Activated T-helper 1 cell treated with anti-CD3 and anti-CD28 coated beads, Interleukin-2, amount 50 U/mL, for 16 hours (primary cell): ENCODE results near the gene IFT81.
A peak's percentile ranks its signal among the peaks of the same experiment; 100 is the strongest.
"Not testable (repeated sequence)": the region's sequence is repeated elsewhere in the genome, so short reads cannot be mapped to it uniquely, and the experiment has no call there.

Source experiments
- DNase-seq, 2 donors: peaks; one replicate each; pipeline ENCODE4 v3.0.0-alpha.2; 2020; ENCODE audit warnings: low read depth in 1 of 2, low spot score in 1 of 2

Gene IFT81, protein sequence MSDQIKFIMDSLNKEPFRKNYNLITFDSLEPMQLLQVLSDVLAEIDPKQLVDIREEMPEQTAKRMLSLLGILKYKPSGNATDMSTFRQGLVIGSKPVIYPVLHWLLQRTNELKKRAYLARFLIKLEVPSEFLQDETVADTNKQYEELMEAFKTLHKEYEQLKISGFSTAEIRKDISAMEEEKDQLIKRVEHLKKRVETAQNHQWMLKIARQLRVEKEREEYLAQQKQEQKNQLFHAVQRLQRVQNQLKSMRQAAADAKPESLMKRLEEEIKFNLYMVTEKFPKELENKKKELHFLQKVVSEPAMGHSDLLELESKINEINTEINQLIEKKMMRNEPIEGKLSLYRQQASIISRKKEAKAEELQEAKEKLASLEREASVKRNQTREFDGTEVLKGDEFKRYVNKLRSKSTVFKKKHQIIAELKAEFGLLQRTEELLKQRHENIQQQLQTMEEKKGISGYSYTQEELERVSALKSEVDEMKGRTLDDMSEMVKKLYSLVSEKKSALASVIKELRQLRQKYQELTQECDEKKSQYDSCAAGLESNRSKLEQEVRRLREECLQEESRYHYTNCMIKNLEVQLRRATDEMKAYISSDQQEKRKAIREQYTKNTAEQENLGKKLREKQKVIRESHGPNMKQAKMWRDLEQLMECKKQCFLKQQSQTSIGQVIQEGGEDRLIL

DNA sequence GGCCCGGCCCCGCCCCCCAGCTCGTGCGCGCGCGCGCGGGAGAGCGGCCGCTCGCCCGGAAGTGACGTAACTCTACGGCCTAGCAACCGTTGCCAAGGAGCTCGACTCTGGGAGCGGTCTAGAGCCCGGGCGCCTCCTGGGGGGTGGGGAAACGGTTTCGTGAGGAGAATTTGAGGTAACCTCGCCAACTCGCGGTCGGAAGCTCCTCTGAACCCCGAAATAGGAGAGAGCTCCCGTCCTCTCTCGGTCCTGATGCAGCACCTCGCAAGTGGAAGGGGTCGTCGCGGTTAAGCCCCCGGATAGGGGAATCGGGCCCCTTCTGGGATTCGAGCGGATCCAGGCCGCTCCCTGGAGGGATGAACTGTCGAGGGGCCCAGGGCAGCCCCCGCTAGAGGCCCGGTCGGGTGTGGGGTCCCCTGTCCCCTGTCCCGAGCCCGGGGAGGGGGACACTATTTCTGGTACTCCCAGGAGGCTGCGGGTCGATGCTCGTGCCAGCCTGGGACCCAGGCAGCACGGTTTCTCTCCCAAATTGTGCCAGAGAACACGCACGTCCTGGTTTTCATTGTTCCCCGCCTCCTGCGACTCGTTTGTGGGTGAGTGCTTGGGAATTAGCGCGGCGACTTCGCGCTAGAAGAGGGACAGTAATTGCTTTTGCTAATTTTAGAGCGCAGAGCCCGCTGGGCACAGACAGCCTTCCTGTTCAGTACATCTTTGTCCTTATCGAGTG, at the start of gene IFT81:
IFT81 (plus strand) TSS at position 89 of the 727 bp plus-strand sequence. CDS start 3,024 bp downstream, outside the sequence.
- peak; percentile 95 to 96 for DNase-seq

DNA sequence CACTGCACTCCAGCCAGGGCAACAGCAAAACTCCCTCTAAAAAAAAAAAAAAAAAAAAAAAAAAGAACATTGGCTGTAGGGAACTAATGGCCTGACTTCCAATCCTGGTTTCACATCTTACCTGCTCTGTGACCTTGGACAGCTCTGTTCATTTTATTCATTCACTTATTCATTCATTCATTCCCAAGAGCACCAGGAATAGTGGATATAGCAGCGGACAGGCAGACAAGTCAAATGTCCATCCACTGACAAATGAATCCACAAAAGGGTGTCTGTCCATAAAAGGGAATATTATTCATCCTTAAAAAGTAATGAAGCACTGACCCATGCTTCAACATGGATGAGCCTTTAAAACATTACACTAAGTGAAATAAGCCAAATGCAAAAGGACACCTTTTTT, 48.3 kb upstream of the IFT81 start:
- DNase-seq: no peak

DNA sequence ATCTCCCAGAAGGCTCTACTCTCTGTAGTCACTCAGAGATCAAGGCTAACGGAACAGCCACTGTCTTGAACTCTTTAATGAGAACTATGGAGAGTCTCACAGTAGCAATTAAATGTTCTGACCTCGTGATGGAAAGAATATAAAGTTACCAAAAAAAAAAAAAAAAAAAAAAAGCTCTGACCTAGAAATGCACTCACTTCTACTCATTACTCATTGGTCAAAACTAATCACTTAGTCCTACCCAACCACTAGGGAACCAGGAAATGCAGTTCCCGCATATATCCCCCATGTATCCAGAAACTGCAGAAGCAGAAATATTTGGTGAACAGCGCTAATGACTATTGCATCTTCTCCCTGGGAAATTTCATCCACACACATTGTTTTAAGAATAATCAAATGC, 46.4 kb upstream of the IFT81 start:
- no peak for DNase-seq

DNA sequence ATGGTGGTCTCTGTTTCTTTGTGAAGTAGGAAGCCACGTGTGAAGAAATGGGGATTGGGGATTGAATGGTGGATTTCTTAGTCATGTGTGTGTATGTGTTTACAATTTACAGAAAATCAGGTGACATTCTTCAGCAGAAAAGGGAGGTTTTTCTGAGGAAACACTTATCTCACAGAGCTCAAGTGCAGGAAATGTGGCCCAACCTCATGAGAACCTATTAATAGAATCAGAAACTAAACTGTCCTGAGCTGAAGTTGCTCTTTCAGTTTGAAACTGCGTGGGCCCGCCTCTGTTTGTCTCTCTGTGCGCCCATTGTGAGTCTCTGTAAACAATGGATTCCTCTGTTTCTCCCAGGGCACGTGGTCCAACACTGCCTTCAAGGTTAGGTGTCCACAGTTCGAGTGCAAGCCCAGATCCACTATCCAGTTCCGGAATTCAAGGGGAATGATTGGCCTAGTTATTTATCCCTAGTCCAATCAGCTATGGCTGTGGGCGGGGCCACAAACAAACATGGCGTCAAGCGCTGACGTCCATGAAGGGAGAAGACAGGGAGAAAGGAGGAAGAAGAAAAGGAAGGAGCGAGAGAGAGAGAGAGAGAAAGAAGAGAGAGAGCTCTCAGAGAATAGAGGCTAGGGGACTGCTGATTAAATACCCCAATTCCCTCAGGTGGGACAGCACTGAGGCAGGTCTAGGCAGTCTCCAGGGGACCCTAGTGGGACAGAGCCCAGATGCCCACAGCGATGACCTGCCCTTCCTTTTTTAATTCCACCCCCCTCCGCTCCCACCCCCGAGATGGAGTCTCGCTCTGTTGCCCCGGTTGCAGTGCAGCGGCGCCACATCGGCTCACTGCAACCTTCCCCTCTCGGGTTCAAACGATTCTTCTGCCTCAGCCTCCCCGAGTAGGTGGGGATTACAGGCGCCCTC, 44.4 kb upstream of the IFT81 start:
- DNase-seq: peak; percentile 42

DNA sequence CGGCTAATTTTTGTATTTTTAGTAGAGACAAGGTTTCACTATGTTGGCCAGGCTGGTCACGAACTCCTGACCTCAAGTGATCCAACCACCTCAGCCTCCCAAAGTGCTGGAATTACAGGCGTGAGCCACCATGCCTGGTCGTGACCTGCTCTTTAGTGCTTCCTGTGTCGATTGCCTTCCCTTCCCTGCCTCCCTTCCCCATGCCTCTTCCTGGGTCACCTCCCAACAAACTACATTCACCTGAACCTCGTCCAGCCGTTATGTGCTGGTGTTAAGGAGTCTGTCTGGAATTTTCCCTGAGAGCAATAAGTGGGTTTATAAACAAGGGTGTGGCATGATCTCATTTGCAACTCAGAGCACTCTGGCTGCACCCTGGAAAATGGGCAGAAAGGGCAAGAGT, 43.7 kb upstream of the IFT81 start:
- no peak for DNase-seq

DNA sequence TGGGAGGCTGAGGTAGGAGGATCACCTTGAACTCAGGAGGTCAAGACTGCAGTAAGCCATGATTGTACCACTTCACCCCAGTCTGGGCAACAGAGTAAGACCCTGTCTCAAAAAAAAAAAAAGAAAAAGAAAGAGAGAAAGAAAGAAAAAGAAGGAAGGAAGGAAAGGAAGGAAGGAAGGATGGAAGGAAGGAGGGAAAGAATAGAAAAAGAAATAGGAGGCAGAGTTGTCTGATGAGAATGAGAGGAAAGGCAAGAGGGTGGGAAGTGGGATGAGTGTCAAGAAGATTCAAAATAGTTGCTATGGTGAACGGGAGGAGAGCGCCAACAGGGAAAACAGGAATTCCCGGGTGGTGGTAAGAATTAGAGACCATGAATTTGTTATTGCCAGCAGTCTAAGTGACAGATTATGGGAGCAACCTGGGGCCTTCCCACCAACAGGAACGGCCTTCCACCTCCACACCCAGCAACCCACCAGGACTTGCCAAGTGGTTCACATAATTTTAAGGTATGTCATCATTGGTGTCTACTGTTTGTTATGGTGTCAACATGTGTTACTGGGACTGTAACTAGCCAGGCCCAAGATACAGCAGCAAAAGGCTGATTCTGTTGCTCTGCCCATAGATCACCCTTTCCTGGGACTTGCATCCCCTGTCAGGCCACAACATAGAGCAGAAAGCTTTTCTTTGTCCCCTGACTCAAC, 39.7 kb upstream of the IFT81 start:
- no peak for DNase-seq

DNA sequence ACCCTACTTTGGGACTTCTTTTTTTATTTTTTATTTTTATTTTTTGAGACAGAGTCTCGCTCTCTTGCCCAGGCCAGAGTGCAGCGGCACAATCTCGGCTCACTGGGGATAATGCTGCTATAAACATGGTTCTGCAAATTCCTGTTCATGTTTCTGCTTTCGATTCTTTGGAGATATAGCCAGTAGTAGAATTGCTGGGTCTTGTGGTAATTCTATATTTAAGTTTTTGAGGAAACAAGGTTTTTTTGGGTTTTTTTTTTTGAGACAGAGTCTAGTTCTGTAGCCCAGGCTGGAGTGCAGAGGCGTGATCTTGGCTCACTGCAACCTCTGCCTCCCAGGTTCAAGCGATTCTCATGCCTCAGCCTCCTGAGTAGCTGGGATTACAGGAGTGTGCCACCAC, 35.9 kb upstream of the IFT81 start:
- not testable (repeated sequence) for DNase-seq

DNA sequence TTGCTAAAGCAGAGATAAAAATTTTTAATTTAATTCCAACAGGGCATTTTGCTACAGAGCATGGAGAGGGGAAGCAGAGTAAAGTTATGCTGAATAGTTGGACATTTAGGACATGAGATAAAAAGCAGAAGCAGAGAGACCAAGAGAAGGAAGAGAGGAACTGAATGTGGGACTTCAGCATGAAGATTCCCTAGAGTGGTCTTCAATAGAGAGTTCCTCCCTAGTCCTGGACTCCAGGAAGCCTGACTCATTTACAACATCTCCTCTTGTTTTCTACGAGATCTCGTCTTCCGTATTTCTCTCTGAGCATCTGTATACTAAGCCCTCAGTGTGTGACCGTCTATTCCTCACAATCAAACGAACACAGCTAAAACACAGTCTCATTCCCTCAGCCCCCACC, 35.2 kb upstream of the IFT81 start:
- DNase-seq: no peak

DNA sequence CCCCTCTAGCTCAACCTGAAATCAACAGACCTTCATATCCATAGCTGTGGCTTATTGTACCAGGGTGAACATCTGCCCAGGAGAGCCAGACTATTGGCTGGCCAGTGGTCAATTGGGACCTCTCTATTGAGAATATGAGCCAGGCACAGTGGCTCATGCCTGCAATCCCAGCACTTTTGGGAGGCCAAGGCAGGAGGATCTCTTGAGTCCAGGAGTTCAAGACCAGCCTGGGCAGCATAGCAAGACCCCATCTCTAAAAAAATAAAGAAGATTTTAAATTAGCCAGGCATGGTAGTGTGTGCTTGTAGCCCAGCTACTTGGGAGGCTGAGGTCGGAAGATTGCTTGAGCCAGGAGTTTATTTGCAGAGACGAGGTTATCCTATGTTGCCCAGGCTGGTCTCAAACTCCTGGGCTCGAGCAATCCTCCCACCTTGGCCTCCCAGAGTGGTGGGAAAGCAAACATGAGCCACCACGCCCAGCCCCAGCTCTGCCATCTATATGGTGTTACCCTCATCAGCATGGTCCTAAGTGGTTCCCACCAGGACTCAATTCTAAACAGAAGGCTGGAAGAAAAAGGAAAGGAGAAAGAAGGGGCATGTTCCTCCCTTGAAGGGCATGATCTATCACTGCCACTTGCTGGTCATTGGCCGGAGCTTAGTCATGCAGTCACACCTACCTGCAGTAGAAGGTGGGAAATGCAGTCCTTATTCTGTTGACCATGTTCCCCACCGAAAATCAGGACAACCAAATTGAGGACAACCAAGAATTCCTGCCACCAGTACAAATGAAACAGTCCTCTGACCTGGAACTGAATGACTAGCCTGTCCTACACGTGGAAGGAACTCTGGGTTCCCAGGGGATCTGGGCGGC, 33.7 kb upstream of the IFT81 start:
- no peak for DNase-seq

DNA sequence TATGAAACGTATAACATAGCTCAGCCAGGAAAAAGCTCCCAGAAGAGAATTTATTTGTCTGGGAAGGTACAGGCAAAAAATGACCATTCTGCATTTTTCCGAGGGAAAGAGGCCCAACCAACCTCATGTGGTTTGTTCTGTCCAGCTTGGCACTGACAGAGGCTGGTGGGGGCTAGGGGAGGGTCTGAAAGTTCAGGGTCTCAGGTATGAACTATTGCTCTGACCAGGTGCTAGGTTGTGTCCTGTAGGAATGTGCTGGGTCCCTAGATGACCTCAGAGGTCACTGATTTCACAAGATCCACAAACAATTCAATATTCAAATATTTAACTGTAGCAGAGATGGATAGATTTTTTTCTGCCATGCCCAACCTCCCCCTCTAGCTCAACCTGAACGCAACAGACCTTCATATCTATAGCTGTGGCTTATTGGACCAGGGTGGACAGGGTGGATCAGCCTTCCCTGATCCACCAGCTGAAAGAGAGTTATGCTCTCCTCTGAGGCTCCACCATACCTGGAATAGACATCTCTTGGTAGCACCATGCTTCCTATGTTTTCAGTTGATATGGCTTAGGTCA, 32.9 kb upstream of the IFT81 start:
- no peak for DNase-seq

DNA sequence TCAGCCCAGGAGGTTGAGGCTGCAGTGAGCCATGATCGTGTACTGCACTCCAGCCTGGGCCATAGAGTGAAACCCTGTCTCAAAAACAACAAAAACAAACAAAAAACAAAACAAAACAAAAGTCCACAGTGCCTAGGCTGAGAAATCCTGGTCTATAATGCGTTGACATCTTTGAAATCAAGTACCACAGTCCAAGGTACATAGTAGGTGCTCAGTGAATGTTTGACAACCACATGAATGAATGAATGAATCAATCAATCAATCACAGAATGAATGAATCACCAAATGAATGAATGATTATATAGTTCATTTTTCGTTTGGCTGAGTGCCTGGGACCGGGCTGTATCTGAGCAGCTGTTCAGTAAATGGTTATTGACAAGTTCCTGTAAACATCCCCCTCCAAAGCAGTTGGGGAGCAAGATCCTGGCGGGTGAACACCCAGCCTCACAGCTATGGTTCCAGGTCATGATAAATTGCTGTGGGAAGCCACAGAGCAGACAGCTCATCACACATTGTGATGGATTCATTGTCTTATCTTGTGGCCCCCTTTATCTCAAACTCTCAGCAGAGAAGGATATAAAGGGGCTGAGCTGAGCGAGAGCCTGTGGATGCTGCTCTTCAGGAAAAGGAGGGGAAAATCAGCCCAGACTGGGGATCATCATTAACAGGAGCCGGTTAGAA, 30.4 kb upstream of the IFT81 start:
- no peak for DNase-seq

DNA sequence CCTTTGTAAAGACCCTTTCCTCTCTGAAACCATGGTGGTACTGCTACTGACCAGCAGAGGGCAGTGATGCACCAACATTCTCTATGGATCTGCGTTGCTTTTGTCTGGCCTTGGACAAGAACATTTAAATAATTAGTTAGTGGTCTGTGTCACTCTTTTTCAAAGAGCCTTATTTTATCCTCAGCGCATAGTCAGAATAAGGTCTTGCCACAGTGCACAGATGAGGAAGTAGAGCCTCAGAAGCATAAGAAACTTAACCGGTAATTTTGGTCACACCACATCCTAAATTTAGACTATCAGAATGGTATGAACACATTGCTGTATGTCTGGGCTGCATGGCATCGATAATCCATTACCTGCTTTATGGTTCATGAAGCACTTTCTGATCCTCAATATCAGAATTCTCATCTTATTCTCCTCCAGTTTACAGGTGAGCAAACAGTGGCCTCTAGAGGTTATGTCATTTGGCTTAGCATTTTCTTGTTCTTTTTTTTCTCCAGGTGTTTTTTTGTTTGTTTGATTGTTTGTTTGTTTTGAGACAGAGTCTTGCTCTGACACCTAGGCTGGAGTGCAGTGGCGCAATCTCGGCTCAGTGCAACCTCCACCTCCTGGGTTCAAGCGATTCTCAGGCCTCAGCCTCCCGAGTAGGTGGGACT, 23.7 kb upstream of the IFT81 start:
- DNase-seq: peak; percentile 15 to 22

DNA sequence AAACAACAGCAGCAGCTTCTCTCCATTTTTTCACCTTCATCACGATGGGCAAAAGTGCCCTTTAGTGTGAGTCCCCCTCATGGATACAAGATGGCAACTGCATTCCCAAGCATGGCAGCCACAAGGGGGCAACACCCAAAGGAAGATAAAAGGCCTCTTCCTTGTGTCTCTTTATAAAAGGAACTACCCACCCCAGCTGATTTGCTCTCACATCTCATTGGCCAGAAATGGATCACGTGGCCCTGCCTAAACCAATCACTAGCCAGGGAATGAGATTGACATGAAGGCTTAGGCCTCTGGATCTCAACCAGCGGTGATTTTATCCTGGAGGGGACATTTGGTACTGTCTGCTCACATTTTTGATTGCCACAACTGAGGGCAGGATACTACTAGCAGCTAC, 21.9 kb upstream of the IFT81 start:
- no peak for DNase-seq

DNA sequence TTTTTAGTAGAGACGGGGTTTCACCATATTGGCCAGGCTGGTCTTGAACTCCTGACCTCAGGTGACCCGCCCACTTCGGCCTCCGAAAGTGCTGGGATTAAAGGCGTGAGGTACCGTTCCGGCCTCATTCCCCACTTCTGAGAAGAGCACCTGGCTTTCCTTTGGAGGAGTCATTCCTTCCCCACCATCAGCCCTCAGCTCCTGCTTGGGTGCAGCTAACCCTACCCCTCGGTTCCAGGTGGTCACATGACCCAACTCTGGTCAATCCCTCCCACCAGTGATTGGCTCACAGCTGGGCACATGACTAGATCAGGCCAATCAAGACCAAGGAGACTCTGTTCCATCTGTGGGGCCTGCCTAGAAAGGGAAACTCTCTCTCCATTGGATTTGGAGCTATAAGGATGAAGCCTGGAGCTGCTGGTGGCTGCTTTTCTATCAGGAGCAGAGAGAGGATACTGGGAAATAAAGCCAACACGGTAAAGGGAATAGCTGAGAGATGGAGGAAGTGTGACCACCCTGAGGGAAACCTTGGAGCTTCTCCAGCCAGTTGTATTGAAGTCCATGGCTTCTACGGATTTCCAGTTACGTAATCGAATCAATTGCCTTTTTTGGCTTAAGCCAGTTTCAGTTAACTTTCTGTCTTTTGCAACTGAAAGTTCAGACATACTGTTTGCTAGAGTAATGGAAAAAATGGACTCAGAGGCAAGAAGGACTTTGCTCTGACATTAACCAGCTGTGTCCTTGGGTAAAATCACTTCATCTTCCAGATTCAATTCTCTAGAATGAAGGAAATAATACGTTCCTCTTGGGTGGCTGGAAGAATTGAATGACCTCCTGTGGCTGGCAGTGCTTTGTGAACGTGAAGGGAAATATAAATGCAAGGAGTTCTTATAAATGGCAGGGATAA, 19.7 kb upstream of the IFT81 start:
- DNase-seq: no peak

DNA sequence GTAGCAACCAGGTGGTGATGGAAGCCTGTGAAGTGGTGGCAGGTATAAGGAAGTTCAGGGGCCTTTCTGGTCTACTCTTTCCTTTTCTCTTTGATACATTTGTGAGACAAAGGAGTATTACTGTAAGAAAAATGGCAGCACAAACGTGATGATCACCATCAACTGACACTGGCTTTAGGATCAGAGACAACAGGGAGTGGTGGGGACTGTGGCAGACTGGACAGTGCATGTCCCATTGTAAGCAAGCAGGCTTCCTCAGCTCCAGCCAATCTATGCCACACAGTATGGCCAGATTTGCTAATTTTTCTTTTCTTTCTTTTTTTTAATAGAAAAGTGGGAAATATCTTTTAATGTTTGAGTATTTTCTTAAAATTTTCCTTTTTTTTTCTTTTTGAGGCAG, 19.0 kb upstream of the IFT81 start:
- no peak for DNase-seq

DNA sequence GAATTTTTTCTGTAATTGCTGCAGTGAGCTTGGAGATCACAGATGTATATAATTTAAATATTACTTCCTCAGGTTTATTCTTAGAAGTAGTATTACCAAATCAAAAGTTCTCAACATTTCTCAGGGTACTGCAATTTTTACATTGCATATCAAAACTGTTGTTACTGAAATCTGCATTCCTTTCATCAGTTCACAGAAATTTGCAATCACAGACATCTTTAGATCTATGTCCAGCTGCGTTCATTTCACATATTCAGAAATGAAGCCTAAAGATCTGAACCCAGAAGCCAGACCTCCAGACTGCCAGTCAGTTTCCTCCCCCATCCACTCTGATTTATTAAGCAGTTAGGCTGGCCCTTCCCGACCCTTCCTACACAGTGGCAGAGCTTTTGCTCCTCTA, 18.2 kb upstream of the IFT81 start:
- no peak for DNase-seq
